A673 (cell line): Measurements from ENCODE around the gene FAAP20. TPM values are rescaled to one million over a fixed set of nuclear protein-coding genes. Genes with fewer than 3 reads are reported as not detected.
A peak's percentile ranks its signal among the peaks of the same experiment; 100 is the strongest.

Experiments
- BruUV-seq: library from RNA; stranded (reverse); fragments of 400-500 nt; replicated peaks from 2 replicates; lab custom pipeline; 2021; lab: Mats Ljungman, UMichigan
- CTCF ChIA-PET: fragments of 300-600 bp; sonication (Branson Sonifier 250); formaldehyde crosslinking; loops from one replicate; lab custom pipeline; 2022; ENCODE audit warnings: antibody characterized with exemption; lab: Charles Lee
- POLR2A ChIA-PET: fragments of 300-600 bp; sonication (Branson Sonifier 250); formaldehyde crosslinking; loops from one replicate; lab custom pipeline; 2022; ENCODE audit warnings: antibody characterized with exemption; ENCODE audit not compliant: low non-redundant PET; lab: Charles Lee
- DNase-seq: peaks from one replicate; pipeline ENCODE4 v3.0.0-alpha.2; 2015; ENCODE audit warnings: low spot score
- H3K27ac ChIP-seq: fragments of 200-600 bp; sonication (generic); 2 replicates; pipeline ENCODE4 v1.5.1; 2016; ENCODE audit warnings: mixed run types, low read depth, mild to moderate bottlenecking, mixed read lengths, antibody characterized with exemption, low read length; ENCODE audit not compliant: poor library complexity, severe bottlenecking
- H3K27me3 ChIP-seq: fragments of 200-600 bp; sonication (generic); replicated peaks from 2 replicates; pipeline ENCODE4 v1.6.1; 2017; ENCODE audit warnings: mixed run types, low read depth, mild to moderate bottlenecking, mixed read lengths, antibody characterized with exemption, low read length; ENCODE audit not compliant: insufficient read depth, poor library complexity
- H3K36me3 ChIP-seq: fragments of 200-600 bp; sonication (generic); 2 replicates; pipeline ENCODE4 v1.6.1; 2016; ENCODE audit warnings: mixed run types, mild to moderate bottlenecking, mixed read lengths, antibody characterized with exemption, low read length; ENCODE audit not compliant: insufficient read depth, poor library complexity, severe bottlenecking
- H3K4me1 ChIP-seq: fragments of 200-600 bp; sonication (generic); 2 replicates; pipeline ENCODE4 v1.6.1; 2017; ENCODE audit warnings: mixed run types, mild to moderate bottlenecking, mixed read lengths, antibody characterized with exemption, low read length; ENCODE audit not compliant: insufficient read depth, poor library complexity, severe bottlenecking
- H3K4me3 ChIP-seq: fragments of 200-600 bp; sonication (generic); 2 replicates; pipeline ENCODE4 v1.5.1; 2016; ENCODE audit warnings: low read depth, mixed run types, mild to moderate bottlenecking, mixed read lengths, low read length; ENCODE audit not compliant: poor library complexity, severe bottlenecking
- H3K9me3 ChIP-seq: fragments of 200-600 bp; sonication (generic); 2 replicates; pipeline ENCODE4 v1.6.1; 2016; ENCODE audit warnings: mixed run types, low read depth, mild to moderate bottlenecking, mixed read lengths, antibody characterized with exemption, low read length; ENCODE audit not compliant: poor library complexity, severe bottlenecking
- EZH2 ChIP-seq: fragments of 200-600 bp; sonication (generic); IDR thresholded peaks from 2 replicates; pipeline ENCODE4 v1.6.1; 2017; ENCODE audit warnings: borderline replicate concordance, low read depth, mild to moderate bottlenecking, mixed read lengths, antibody characterized with exemption, low read length; ENCODE audit not compliant: poor library complexity, severe bottlenecking
- intact Hi-C: fragments of 100-400 bp; cut with micrococcal nuclease; formaldehyde crosslinking; loops from one replicate; pipeline ENCODE4 v1.10.0; 2022; ENCODE audit not compliant: unreplicated experiment
- total RNA-seq: library from RNA; stranded (reverse); gene quantifications from 2 replicates; pipeline ENCODE4 v1.2.3, GENCODE V29; 2021
- TF ChIP-seq, protein P1 (sequence below): fragments of 300-800, 200-600 bp; sonication (generic); conservative IDR thresholded peaks from 2 replicates; pipeline ENCODE4 v1.5.1; 2017; ENCODE audit warnings: low read depth, mild to moderate bottlenecking, antibody characterized with exemption, low read length, moderate library complexity, mixed read lengths

FAAP20 gene
- total RNA-seq, 1 experiment from 2014 or later: 114 TPM

DNA sequence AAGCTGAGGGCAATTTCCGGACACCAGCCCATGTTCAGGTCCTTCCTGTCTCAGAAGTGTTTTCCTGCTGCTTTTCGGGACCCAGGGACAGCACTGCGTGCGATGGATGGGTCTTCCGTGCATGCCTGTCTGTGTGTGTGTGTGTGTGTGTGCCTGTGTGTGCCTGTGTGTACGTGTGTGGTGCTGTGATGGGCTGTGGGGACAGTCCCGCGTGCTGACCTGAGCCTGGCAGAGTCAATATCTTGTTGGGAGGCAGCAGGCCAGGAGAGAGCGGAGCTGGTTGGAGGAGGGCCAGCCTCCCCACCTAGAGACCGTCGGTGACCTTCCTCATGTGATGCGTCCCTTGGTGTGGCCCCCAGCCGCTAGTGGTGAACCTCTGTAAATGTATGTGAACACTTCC, 47.2 kb upstream of the FAAP20 start:
- POLR2A ChIA-PET: no interaction called here

DNA sequence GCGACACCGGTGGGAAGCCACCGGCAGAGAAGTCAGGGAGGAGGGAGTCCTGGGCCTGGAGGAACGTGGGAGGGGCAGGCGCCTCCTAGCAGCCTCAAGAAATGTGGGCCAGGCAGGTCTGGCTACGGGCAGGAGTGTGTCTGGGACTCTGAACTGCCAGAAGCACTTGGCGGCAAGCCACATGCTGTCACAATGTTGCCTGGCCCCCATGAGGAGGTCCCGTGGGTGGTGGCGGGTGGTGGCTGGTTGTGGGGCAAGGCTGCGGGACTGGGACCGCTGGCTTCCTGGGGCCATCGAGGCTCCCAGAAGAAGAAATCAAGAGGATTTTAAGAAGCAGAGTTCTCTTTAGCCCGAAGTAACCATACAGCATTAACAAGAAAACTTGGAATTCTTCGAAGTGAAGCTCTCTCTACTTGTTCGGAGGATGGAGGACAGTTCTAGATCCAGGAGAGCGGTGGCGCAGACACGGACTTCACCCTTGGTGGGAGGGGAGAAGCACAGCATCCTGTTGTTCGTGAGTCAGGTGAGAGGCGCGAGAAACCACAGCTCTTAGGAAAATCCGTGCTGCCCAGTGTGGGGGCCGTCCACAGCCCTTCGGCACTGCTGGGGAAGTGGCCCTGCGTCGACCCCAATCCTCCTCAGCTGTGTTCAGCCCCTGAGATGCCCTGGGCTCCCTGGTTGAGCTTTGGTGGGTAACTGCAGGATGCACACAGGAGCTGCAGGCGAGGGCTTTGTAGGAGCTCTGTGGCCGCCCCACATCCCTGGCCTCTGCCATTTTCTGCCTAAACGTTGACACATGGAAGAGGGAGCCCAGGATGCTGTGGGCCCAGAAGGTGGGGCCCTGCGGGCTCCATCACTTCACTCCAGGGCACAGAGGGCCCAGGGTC, 45.9 kb upstream of the FAAP20 start:
- no TSS peak for BruUV-seq
- Histone ChIP-seq H3K4me1 (peaks cover 24% of the 10 kb centered on the region), H3K4me3 (no peak overlapping the region), H3K27me3 (no peaks in the 10 kb centered on the region), H3K9me3 (no peaks in the 10 kb centered on the region), H3K27ac (peak overlapping the region; percentile 54), H3K36me3 (peaks cover 7% of the 10 kb centered on the region)
- intact Hi-C loops: no loop called here
- ChIA-PET POLR2A (no interaction called here), CTCF (no interaction called here)
- TF ChIP-seq, protein P1, sequence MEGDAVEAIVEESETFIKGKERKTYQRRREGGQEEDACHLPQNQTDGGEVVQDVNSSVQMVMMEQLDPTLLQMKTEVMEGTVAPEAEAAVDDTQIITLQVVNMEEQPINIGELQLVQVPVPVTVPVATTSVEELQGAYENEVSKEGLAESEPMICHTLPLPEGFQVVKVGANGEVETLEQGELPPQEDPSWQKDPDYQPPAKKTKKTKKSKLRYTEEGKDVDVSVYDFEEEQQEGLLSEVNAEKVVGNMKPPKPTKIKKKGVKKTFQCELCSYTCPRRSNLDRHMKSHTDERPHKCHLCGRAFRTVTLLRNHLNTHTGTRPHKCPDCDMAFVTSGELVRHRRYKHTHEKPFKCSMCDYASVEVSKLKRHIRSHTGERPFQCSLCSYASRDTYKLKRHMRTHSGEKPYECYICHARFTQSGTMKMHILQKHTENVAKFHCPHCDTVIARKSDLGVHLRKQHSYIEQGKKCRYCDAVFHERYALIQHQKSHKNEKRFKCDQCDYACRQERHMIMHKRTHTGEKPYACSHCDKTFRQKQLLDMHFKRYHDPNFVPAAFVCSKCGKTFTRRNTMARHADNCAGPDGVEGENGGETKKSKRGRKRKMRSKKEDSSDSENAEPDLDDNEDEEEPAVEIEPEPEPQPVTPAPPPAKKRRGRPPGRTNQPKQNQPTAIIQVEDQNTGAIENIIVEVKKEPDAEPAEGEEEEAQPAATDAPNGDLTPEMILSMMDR: no peak
- TF ChIP-seq EZH2: no peak
- peak; percentile 50 for DNase-seq

More for the DNA sequence above, 47.2 kb upstream of the FAAP20 start:
- H3K4me1 ChIP-seq: peaks cover 26% of the 10 kb centered on the region
- CTCF ChIA-PET: no interaction called here
- no peaks in the 10 kb centered on the region for H3K27me3 ChIP-seq
- peaks cover 7% of the 10 kb centered on the region for H3K36me3 ChIP-seq
- intact Hi-C loops: no loop called here
- H3K4me3 ChIP-seq: no peak overlapping the region
- DNase-seq: no peak
- no peak for TF ChIP-seq EZH2
- TF ChIP-seq, protein P1: no peak
- no peaks in the 10 kb centered on the region for H3K9me3 ChIP-seq
- H3K27ac ChIP-seq: no peak overlapping the region
- BruUV-seq: no TSS peak

DNA sequence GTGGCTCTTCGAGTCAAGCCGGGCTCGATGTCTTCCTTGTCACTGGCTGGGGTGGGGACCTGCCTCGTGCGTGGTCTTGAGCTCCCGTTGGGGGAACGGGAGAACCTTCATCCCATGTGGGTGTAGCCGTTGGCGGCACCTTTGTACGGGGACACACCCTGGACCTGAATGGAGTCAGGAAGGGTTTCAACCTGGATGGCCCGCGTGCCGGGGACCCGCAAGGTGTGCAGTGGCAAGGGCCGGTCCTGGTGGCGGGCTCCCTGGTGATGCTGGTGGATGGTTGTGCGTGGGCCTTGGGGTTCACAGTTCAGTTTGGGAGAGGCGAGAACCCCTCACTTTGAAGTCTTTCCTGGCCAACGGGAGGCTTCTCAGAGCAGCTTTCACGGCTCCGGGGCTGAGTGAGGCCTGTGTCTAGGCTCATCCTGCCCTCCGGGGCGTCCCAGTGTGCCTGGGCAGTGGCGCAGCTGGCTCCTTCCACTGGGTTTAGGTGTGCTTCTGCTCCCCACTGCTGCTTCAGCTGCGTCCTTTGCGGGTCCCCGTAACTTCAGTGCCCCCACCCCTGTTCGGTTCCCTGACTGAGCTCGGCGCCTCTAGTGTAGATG, 44.9 kb upstream of the FAAP20 start:
- Histone ChIP-seq H3K36me3 (peaks cover 7% of the 10 kb centered on the region), H3K27ac (peak overlapping the region; percentile 50), H3K4me1 (peaks cover 34% of the 10 kb centered on the region), H3K9me3 (no peaks in the 10 kb centered on the region), H3K27me3 (no peaks in the 10 kb centered on the region), H3K4me3 (no peak overlapping the region)
- ChIA-PET POLR2A (no interaction called here), CTCF (no interaction called here)
- BruUV-seq: no TSS peak
- intact Hi-C loops: no loop called here
- TF ChIP-seq, protein P1: no peak
- TF ChIP-seq EZH2: no peak
- no peak for DNase-seq
